Raji (cell line): ENCODE results near the gene STARD8.

ENCODE experiments used
- POLR2A ChIP-seq: IDR thresholded peaks from 2 replicates; pipeline ENCODE4 v1.6.1; 2011; ENCODE audit warnings: low read depth, low read length, control low read depth; ENCODE audit not compliant: insufficient read depth

STARD8 gene

GRCh38 chrX:68720851-68721250 lies 73.4 kb downstream of the STARD8 start:
- no peak for TF ChIP-seq POLR2A

GRCh38 chrX:68721546-68721945 lies 74.1 kb downstream of the STARD8 start:
- no peak for TF ChIP-seq POLR2A

GRCh38 chrX:68721991-68722860 lies 74.8 kb downstream of the STARD8 start:
- TF ChIP-seq POLR2A: no peak

- no peak for TF ChIP-seq POLR2A
These were observed 76.2 kb downstream of the STARD8 start for GRCh38 chrX:68723491-68724155.

- TF ChIP-seq POLR2A: no peak
These were observed 77.1 kb downstream of the STARD8 start for GRCh38 chrX:68724531-68725020.

GRCh38 chrX:68725756-68726365 lies 78.4 kb downstream of the STARD8 start:
- TF ChIP-seq POLR2A: no peak

GRCh38 chrX:68726366-68726765 lies 78.9 kb downstream of the STARD8 start:
- no peak for TF ChIP-seq POLR2A

- TF ChIP-seq POLR2A: no peak
These were observed 80.2 kb downstream of the STARD8 start for GRCh38 chrX:68727696-68728095.

- TF ChIP-seq POLR2A: no peak
These were observed 80.7 kb downstream of the STARD8 start for GRCh38 chrX:68728186-68728585.

- no peak for TF ChIP-seq POLR2A
These were observed 83.8 kb downstream of the STARD8 start for GRCh38 chrX:68731254-68731653.

- no peak for TF ChIP-seq POLR2A
These were observed 85.5 kb downstream of the STARD8 start for GRCh38 chrX:68732906-68733493.

- TF ChIP-seq POLR2A: no peak
These were observed 87.8 kb downstream of the STARD8 start for GRCh38 chrX:68735266-68735665.

GRCh38 chrX:68743754-68744153 lies 96.3 kb downstream of the STARD8 start:
- no peak for TF ChIP-seq POLR2A

- TF ChIP-seq POLR2A: no peak
These were observed 99.5 kb downstream of the STARD8 start for GRCh38 chrX:68746988-68747387.

- no peak for TF ChIP-seq POLR2A
These were observed 100.6 kb downstream of the STARD8 start for GRCh38 chrX:68748030-68748429.

GRCh38 chrX:68749426-68749825 lies 102.0 kb downstream of the STARD8 start:
- no peak for TF ChIP-seq POLR2A

GRCh38 chrX:68750316-68750715 lies 102.8 kb downstream of the STARD8 start:
- no peak for TF ChIP-seq POLR2A
